Endothelial cell (in vitro differentiated cells): ENCODE results near the gene APOC1. TPM values are rescaled to one million over a fixed set of nuclear protein-coding genes. Genes with fewer than 3 reads are reported as not detected.
"Not testable (repeated sequence)": the region's sequence is repeated elsewhere in the genome, so short reads cannot be mapped to it uniquely, and the experiment has no call there.

Experiments used
- DNase-seq: peaks from one replicate; pipeline ENCODE4 v3.0.0; 2021; ENCODE audit warnings: low spot score
- H3K27ac Mint-ChIP-seq: one replicate; pipeline ENCODE4 v1.8.0; 2021; ENCODE audit warnings: mixed read lengths, inconsistent platforms; ENCODE audit not compliant: unreplicated experiment
- H3K27me3 Mint-ChIP-seq: one replicate; pipeline ENCODE4 v1.8.0; 2021; ENCODE audit warnings: mild to moderate bottlenecking, moderate library complexity, mixed read lengths, inconsistent platforms; ENCODE audit not compliant: unreplicated experiment
- H3K36me3 Mint-ChIP-seq: one replicate; pipeline ENCODE4 v1.8.0; 2021; ENCODE audit warnings: mild to moderate bottlenecking, low read depth, mixed read lengths, inconsistent platforms; ENCODE audit not compliant: unreplicated experiment
- H3K4me1 Mint-ChIP-seq: one replicate; pipeline ENCODE4 v1.8.0; 2021; ENCODE audit warnings: mild to moderate bottlenecking, mixed read lengths, inconsistent platforms; ENCODE audit not compliant: unreplicated experiment
- H3K4me3 Mint-ChIP-seq: one replicate; pipeline ENCODE4 v1.8.0; 2021; ENCODE audit warnings: mild to moderate bottlenecking, mixed read lengths, inconsistent platforms; ENCODE audit not compliant: unreplicated experiment
- H3K9me3 Mint-ChIP-seq: one replicate; pipeline ENCODE4 v1.8.0; 2021; ENCODE audit warnings: mixed read lengths, inconsistent platforms; ENCODE audit not compliant: unreplicated experiment
- CTCF ChIP-seq: fragments of 200-600 bp; sonication (generic); IDR thresholded peaks from one replicate; pipeline ENCODE4 v1.5.0; 2021; ENCODE audit warnings: antibody characterized with exemption; ENCODE audit not compliant: unreplicated experiment
- total RNA-seq: library from RNA; stranded (reverse); fragmentation: NEBNext Ultra II Directional; extraction: Animal tissue kit (Norgen Biotek cat#: 25700); gene quantifications from one replicate; pipeline ENCODE4 v1.2.1, GENCODE V29; 2021; ENCODE audit not compliant: unreplicated experiment

The APOC1 gene
- total RNA-seq, 1 donor from 2014 or later, result 44.8 TPM

- H3K27me3 Mint-ChIP-seq, result peaks cover 5% of the 10 kb centered on the region
- no peak overlapping the region for H3K27ac Mint-ChIP-seq
- H3K36me3 Mint-ChIP-seq, result no peaks in the 10 kb centered on the region
- TF ChIP-seq CTCF, result no peak
- H3K9me3 Mint-ChIP-seq, result no peaks in the 10 kb centered on the region
- H3K4me3 Mint-ChIP-seq, result no peak overlapping the region
- DNase-seq, result no peak
- peaks cover 10% of the 10 kb centered on the region for H3K4me1 Mint-ChIP-seq
These were observed 9.9 kb downstream of the APOC1 start for GRCh38 chr19:44924243-44924725.

- Mint-ChIP-seq H3K36me3 (no peaks in the 10 kb centered on the region), H3K9me3 (no peaks in the 10 kb centered on the region), H3K4me1 (peaks cover 10% of the 10 kb centered on the region), H3K4me3 (no peak overlapping the region), H3K27me3 (peaks cover 7% of the 10 kb centered on the region), H3K27ac (no peak overlapping the region)
- no peak for DNase-seq
- TF ChIP-seq CTCF, result no peak
These were observed 10.9 kb downstream of the APOC1 start for GRCh38 chr19:44925114-44925891.

- not testable (repeated sequence) for H3K27me3 Mint-ChIP-seq, H3K9me3 Mint-ChIP-seq, H3K27ac Mint-ChIP-seq, DNase-seq, H3K4me3 Mint-ChIP-seq, H3K36me3 Mint-ChIP-seq
- peaks cover 10% of the 10 kb centered on the region for H3K4me1 Mint-ChIP-seq
These were observed 12.1 kb downstream of the APOC1 start for GRCh38 chr19:44926245-44927077.

- DNase-seq, result no peak
- Mint-ChIP-seq H3K27ac (no peak overlapping the region), H3K9me3 (no peaks in the 10 kb centered on the region), H3K4me1 (peaks cover 10% of the 10 kb centered on the region), H3K4me3 (no peak overlapping the region), H3K27me3 (peaks cover 7% of the 10 kb centered on the region), H3K36me3 (no peaks in the 10 kb centered on the region)
- no peak for TF ChIP-seq CTCF
These were observed 13.3 kb downstream of the APOC1 start for GRCh38 chr19:44927746-44928145.

- no peak for TF ChIP-seq CTCF
- Mint-ChIP-seq H3K27ac (no peak overlapping the region), H3K4me3 (no peak overlapping the region), H3K36me3 (no peaks in the 10 kb centered on the region), H3K9me3 (no peaks in the 10 kb centered on the region), H3K27me3 (peaks cover 9% of the 10 kb centered on the region), H3K4me1 (peaks cover 10% of the 10 kb centered on the region)
- no peak for DNase-seq
These were observed 15.7 kb downstream of the APOC1 start for GRCh38 chr19:44930088-44930487.
